MM.1S (cell line): ENCODE measurements around the gene KCNK18.

Experiments used
- DNase-seq: peaks from one replicate; pipeline ENCODE4 v3.0.0-alpha.2; 2015
- H2AFZ ChIP-seq: fragments of 300-600 bp; sonication (generic); 2 replicates; pipeline ENCODE4 v1.6.0; 2016; ENCODE audit warnings: antibody characterized with exemption, low read length
- H3F3A ChIP-seq: fragments of 300-600 bp; sonication (generic); 2 replicates; pipeline ENCODE4 v1.6.1; 2016; ENCODE audit warnings: mild to moderate bottlenecking, antibody characterized with exemption, low read length, moderate library complexity, mixed read lengths; ENCODE audit not compliant: insufficient read depth
- H3K27ac ChIP-seq: fragments of 300-600 bp; sonication (generic); 2 replicates; pipeline ENCODE4 v1.5.1; 2016; ENCODE audit warnings: mild to moderate bottlenecking, low read length
- H3K27me3 ChIP-seq: fragments of 300-600 bp; sonication (generic); replicated peaks from 2 replicates; pipeline ENCODE4 v1.6.0; 2016; ENCODE audit warnings: low read length; ENCODE audit not compliant: insufficient read depth
- H3K36me3 ChIP-seq: fragments of 300-600 bp; sonication (generic); replicated peaks from 2 replicates; pipeline ENCODE4 v1.6.1; 2016; ENCODE audit warnings: mild to moderate bottlenecking, low read length, mixed read lengths; ENCODE audit not compliant: insufficient read depth
- H3K4me1 ChIP-seq: fragments of 300-600 bp; sonication (generic); 2 replicates; pipeline ENCODE4 v1.6.1; 2016; ENCODE audit warnings: low read length, mixed read lengths
- H3K4me2 ChIP-seq: fragments of 300-600 bp; sonication (generic); 2 replicates; pipeline ENCODE4 v1.6.0; 2016; ENCODE audit warnings: low read depth, low read length
- H3K4me3 ChIP-seq: fragments of 300-600 bp; sonication (generic); 2 replicates; pipeline ENCODE4 v1.5.1; 2016; ENCODE audit warnings: low read length, mixed read lengths
- H3K79me2 ChIP-seq: fragments of 300-600 bp; sonication (generic); 2 replicates; pipeline ENCODE4 v1.6.1; 2016; ENCODE audit warnings: mixed run types, low read length, mixed read lengths
- H3K9ac ChIP-seq: fragments of 300-600 bp; sonication (generic); 2 replicates; pipeline ENCODE4 v1.6.1; 2016; ENCODE audit warnings: low read length, mixed read lengths
- H3K9me2 ChIP-seq: fragments of 300-600 bp; sonication (generic); replicated peaks from 2 replicates; pipeline ENCODE4 v1.6.1; 2016; ENCODE audit warnings: mild to moderate bottlenecking, low read length, mixed read lengths; ENCODE audit not compliant: insufficient read depth
- H3K9me3 ChIP-seq: fragments of 300-600 bp; sonication (generic); replicated peaks from 2 replicates; pipeline ENCODE4 v1.6.1; 2016; ENCODE audit warnings: mild to moderate bottlenecking, low read length, mixed read lengths; ENCODE audit not compliant: insufficient read depth
- H4K20me1 ChIP-seq: fragments of 300-600 bp; sonication (generic); 2 replicates; pipeline ENCODE4 v1.6.1; 2016; ENCODE audit warnings: mild to moderate bottlenecking, low read length, moderate library complexity, mixed read lengths; ENCODE audit not compliant: insufficient read depth
- EZH2 ChIP-seq: fragments of 300-600 bp; sonication (generic); optimal IDR thresholded peaks from 2 replicates; pipeline ENCODE3; 2017; ENCODE audit warnings: low read depth, mild to moderate bottlenecking, antibody characterized with exemption, low read length, mixed read lengths
- EZH2phosphoT487 ChIP-seq: fragments of 300-600 bp; sonication (generic); IDR thresholded peaks from 2 replicates; pipeline ENCODE4 v1.6.1; 2018; ENCODE audit warnings: antibody characterized with exemption, low read length
- TF ChIP-seq, protein P1 (sequence below): fragments of 300-600 bp; sonication (generic); IDR thresholded peaks from 2 replicates; pipeline ENCODE4 v1.5.1; 2016; ENCODE audit warnings: antibody characterized with exemption, low read length, mixed read lengths

Gene KCNK18

DNA sequence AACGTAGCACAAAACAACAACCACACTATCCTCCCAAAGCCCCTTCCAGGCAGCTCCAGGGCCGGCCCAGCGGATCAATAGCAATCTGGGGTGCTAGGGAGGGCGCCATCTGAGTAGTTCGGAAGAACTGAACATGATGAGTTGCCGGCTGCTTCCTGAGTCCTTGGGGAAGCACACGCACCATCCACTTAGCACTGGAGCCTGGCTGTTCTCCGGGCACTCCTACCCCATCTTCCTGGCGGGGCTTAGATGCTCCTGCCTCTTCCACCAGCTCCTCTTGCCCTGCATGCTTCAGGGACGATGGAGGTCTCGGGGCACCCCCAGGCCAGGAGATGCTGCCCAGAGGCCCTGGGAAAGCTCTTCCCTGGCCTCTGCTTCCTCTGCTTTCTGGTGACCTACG lies at the start of gene KCNK18:
Gene KCNK18 (plus strand): TSS at position 301 of the 400 bp plus-strand sequence. CDS start 0 bp downstream, at position 301.
- Histone ChIP-seq H3K4me2 (no peak within 1 kb of the TSS), H3K79me2 (no peaks in the 10 kb centered on the region), H2AFZ (no peak within 1 kb of the TSS), H3K9me3 (no peaks in the 10 kb centered on the region), H3K4me1 (no peaks in the 10 kb centered on the region), H3K27me3 (no peaks in the 10 kb centered on the region), H3K4me3 (no peak within 1 kb of the TSS), H3K36me3 (no peaks in the 10 kb centered on the region), H3K9me2 (no peaks in the 10 kb centered on the region), H4K20me1 (no peaks in the 10 kb centered on the region), H3F3A (no peaks in the 10 kb centered on the region), H3K27ac (no peak within 1 kb of the TSS), H3K9ac (no peak within 1 kb of the TSS)
- no peak for TF ChIP-seq EZH2phosphoT487
- TF ChIP-seq EZH2 = no peak
- TF ChIP-seq, protein P1, sequence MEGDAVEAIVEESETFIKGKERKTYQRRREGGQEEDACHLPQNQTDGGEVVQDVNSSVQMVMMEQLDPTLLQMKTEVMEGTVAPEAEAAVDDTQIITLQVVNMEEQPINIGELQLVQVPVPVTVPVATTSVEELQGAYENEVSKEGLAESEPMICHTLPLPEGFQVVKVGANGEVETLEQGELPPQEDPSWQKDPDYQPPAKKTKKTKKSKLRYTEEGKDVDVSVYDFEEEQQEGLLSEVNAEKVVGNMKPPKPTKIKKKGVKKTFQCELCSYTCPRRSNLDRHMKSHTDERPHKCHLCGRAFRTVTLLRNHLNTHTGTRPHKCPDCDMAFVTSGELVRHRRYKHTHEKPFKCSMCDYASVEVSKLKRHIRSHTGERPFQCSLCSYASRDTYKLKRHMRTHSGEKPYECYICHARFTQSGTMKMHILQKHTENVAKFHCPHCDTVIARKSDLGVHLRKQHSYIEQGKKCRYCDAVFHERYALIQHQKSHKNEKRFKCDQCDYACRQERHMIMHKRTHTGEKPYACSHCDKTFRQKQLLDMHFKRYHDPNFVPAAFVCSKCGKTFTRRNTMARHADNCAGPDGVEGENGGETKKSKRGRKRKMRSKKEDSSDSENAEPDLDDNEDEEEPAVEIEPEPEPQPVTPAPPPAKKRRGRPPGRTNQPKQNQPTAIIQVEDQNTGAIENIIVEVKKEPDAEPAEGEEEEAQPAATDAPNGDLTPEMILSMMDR = no peak
- no peak for DNase-seq

DNA sequence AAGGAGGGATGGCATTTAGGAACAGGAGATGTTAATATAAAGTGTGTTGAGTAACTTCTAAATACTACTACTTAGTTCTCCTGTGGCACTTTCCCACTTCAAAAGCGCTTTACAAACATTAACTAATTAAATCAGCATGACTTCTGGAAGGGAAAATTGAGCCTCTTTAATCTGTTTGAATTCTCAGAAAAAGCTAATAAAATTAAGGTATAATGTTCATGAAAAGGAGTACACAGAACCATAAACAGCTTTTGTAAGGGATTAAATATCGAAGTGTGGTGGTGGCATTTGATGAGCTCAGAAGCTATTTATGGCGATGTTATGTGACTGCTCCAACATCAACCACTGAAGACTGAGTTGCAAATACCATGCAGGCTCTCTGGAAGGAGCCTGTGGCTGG lies 49.0 kb upstream of the KCNK18 start:
- H3K4me3 ChIP-seq = no peak overlapping the region
- H2AFZ ChIP-seq = no peak overlapping the region
- no peak for DNase-seq
- TF ChIP-seq EZH2phosphoT487 (no peak), EZH2 (no peak)
- TF ChIP-seq, protein P1 = no peak
- H3K27me3 ChIP-seq = no peaks in the 10 kb centered on the region
- H3K4me1 ChIP-seq = no peaks in the 10 kb centered on the region
- no peaks in the 10 kb centered on the region for H3F3A ChIP-seq
- no peaks in the 10 kb centered on the region for H3K36me3 ChIP-seq
- no peak overlapping the region for H3K4me2 ChIP-seq
- H3K27ac ChIP-seq = no peak overlapping the region
- no peaks in the 10 kb centered on the region for H3K9me3 ChIP-seq
- no peaks in the 10 kb centered on the region for H4K20me1 ChIP-seq
- H3K9me2 ChIP-seq = no peaks in the 10 kb centered on the region
- H3K9ac ChIP-seq = no peak overlapping the region
- H3K79me2 ChIP-seq = no peaks in the 10 kb centered on the region

DNA sequence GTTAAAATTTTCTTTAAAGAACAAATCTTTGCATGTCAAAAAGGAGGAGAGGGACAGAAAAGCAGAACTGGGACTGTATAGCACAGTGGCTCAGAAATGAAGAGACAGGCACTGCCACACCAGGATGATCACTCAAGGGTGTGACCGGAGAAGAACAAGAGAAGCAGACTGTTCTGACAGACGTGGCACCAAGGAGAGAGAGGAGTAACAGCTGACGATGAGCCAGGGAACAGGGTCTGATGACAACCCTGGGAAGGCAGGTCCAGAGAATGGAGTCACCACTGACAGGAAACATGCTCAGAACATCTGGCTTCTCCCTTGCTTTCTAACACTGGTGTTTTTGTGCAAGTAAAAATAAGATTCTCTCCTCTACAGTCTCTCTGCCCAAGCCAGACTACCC lies 44.6 kb upstream of the KCNK18 start:
- Histone ChIP-seq H3K9me2 (no peaks in the 10 kb centered on the region), H4K20me1 (no peaks in the 10 kb centered on the region), H3K27ac (no peak overlapping the region), H3K4me2 (no peak overlapping the region), H3K4me3 (no peak overlapping the region), H3K79me2 (no peaks in the 10 kb centered on the region), H3F3A (no peaks in the 10 kb centered on the region), H3K36me3 (no peaks in the 10 kb centered on the region), H3K27me3 (no peaks in the 10 kb centered on the region), H3K9me3 (no peaks in the 10 kb centered on the region), H3K4me1 (no peaks in the 10 kb centered on the region), H2AFZ (no peak overlapping the region), H3K9ac (no peak overlapping the region)
- TF ChIP-seq EZH2phosphoT487 (no peak), EZH2 (no peak)
- TF ChIP-seq, protein P1 = no peak
- DNase-seq = no peak
